ENCODE results near the gene AGO4. TPM values are rescaled to one million over a fixed set of nuclear protein-coding genes. Genes with fewer than 3 reads are reported as not detected.

AGO4 gene
- total and polyA plus RNA-seq, 2 donors (not counting 1 experiment from before 2014, with no cell fraction given) = 7.8 to 22.6 TPM

DNA sequence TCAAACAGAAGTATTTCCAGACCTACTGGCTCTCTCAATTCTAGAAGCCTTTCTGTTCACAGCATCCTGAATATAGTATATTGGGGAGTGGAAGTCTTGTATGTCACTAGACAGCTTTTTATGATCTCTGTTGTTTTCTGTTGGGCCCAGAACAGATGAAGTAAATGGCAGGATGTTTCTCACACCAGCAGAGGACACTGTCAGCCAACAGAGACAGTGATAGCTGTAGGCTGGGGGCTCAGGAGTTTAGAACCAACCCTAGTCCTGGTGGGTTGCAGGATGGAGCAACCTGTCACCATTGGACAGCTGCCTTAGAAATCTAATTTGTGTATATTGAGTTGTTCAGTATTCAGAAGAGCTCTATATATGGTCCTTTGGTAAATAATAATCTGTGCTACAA is 92.1 kb downstream of the AGO4 start:
- H3K4me3 ChIP-seq (ENCODE audit: control extremely low read depth in 1 of 5, extremely low read depth in 1 of 5, insufficient read depth in 1 of 5, low read depth in 2 of 5, low read length in 4 of 5) = no peak overlapping the region
- DNase-seq = no peak

DNA sequence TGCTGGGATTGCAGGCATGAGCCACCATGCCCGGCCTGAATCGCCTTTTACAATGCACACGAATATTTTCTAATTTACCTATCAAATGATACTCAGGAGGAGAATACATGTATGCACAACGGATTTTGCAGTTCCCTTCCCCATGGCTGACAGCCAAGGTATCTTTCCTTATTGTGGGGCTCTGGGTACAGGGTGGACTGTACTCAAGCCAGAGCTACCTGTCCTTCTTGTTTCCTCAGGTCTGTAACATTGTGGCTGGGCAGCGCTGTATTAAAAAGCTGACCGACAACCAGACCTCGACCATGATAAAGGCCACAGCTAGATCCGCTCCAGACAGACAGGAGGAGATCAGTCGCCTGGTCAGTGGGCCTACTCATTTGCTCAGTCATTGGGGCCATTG is 93.4 kb downstream of the AGO4 start:
- Histone ChIP-seq H3K4me1 (ENCODE audit: control insufficient read depth in 2 of 2, insufficient read depth in 2 of 2, low read length in 2 of 2) (no peaks in the 10 kb centered on the region), H3K36me3 (replicated peaks in 1 of 2; ENCODE audit: control extremely low read depth in 1 of 2, control insufficient read depth in 1 of 2, extremely low read depth in 1 of 2, insufficient read depth in 2 of 2, low read length in 1 of 2) (peaks cover 3 to 53% of the 10 kb centered on the region in 2 experiments), H3K4me3 (ENCODE audit: control extremely low read depth in 1 of 5, extremely low read depth in 1 of 5, insufficient read depth in 1 of 5, low read depth in 2 of 5, low read length in 4 of 5) (no peak overlapping the region), H2AFZ (ENCODE audit: insufficient read depth, low read depth, low read length, poor library complexity, severe bottlenecking) (no peak overlapping the region), H3K9ac (ENCODE audit: low read length) (no peak overlapping the region), H3K27me3 (replicated peaks in 1 of 4; ENCODE audit: control extremely low read depth in 1 of 4, control insufficient read depth in 3 of 4, insufficient read depth in 4 of 4, low read length in 3 of 4) (no peaks in the 10 kb centered on the region), H3K79me2 (ENCODE audit: control insufficient read depth, insufficient read depth, low read length) (peaks cover 3% of the 10 kb centered on the region), H3K9me3 (ENCODE audit: control extremely low read depth in 1 of 3, control insufficient read depth in 2 of 3, insufficient read depth in 1 of 3, low read length in 2 of 3) (no peaks in the 10 kb centered on the region), H3K4me2 (replicated peaks; ENCODE audit: low read depth, low read length, poor library complexity, severe bottlenecking) (no peak overlapping the region), H3K27ac (ENCODE audit: low read length in 2 of 2) (no peak overlapping the region), H4K20me1 (ENCODE audit: control insufficient read depth, insufficient read depth, low read length, poor library complexity, severe bottlenecking) (no peaks in the 10 kb centered on the region)
- intact Hi-C loops (cut with micrococcal nuclease) = no loop called here
- Mint-ChIP-seq H3K4me1 (peaks cover 3% of the 10 kb centered on the region), H3K27ac (no peak overlapping the region), H3K9me3 (ENCODE audit: insufficient read depth) (no peaks in the 10 kb centered on the region), H3K27me3 (no peaks in the 10 kb centered on the region), H3K4me3 (no peak overlapping the region)
- DNase-seq = no peak
- WGBS (ENCODE audit: insufficient coverage) = 97% methylated on average over 9 of the region's 9 CpGs
- POLR2A ChIA-PET = no interaction called here
- no peak for TF ChIP-seq EZH2 (IDR thresholded peaks at IDR 0.05; ENCODE audit: borderline replicate concordance, insufficient read depth, low read depth, low read length, poor library complexity, severe bottlenecking)
- TF ChIP-seq, protein P1, sequence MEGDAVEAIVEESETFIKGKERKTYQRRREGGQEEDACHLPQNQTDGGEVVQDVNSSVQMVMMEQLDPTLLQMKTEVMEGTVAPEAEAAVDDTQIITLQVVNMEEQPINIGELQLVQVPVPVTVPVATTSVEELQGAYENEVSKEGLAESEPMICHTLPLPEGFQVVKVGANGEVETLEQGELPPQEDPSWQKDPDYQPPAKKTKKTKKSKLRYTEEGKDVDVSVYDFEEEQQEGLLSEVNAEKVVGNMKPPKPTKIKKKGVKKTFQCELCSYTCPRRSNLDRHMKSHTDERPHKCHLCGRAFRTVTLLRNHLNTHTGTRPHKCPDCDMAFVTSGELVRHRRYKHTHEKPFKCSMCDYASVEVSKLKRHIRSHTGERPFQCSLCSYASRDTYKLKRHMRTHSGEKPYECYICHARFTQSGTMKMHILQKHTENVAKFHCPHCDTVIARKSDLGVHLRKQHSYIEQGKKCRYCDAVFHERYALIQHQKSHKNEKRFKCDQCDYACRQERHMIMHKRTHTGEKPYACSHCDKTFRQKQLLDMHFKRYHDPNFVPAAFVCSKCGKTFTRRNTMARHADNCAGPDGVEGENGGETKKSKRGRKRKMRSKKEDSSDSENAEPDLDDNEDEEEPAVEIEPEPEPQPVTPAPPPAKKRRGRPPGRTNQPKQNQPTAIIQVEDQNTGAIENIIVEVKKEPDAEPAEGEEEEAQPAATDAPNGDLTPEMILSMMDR (IDR thresholded peaks at IDR 0.05) = no peak
- CTCF ChIA-PET = interaction anchor here (1.9 kb wide), 1 partner anchor 18 kb away, joined by 6 read pairs; the partner anchor contains the start of gene AGO1
- ATAC-seq (ENCODE audit: low read depth) = no peak

More for the DNA sequence above, 92.1 kb downstream of the AGO4 start:
- Mint-ChIP-seq H3K27me3 (no peaks in the 10 kb centered on the region), H3K4me1 (peaks cover 11% of the 10 kb centered on the region), H3K9me3 (ENCODE audit: insufficient read depth) (no peaks in the 10 kb centered on the region), H3K4me3 (no peak overlapping the region), H3K27ac (no peak overlapping the region)
- ATAC-seq (ENCODE audit: low read depth) = no peak
- no peak for TF ChIP-seq EZH2 (IDR thresholded peaks at IDR 0.05; ENCODE audit: borderline replicate concordance, insufficient read depth, low read depth, low read length, poor library complexity, severe bottlenecking)
- TF ChIP-seq, protein P1 (IDR thresholded peaks at IDR 0.05) = no peak
- Histone ChIP-seq H3K4me2 (replicated peaks; ENCODE audit: low read depth, low read length, poor library complexity, severe bottlenecking) (no peak overlapping the region), H3K36me3 (replicated peaks in 1 of 2; ENCODE audit: control extremely low read depth in 1 of 2, control insufficient read depth in 1 of 2, extremely low read depth in 1 of 2, insufficient read depth in 2 of 2, low read length in 1 of 2) (peaks cover 1 to 61% of the 10 kb centered on the region in 2 experiments), H3K9ac (ENCODE audit: low read length) (no peak overlapping the region), H3K27ac (ENCODE audit: low read length in 2 of 2) (no peak overlapping the region), H3K9me3 (ENCODE audit: control extremely low read depth in 1 of 3, control insufficient read depth in 2 of 3, insufficient read depth in 1 of 3, low read length in 2 of 3) (no peaks in the 10 kb centered on the region), H2AFZ (ENCODE audit: insufficient read depth, low read depth, low read length, poor library complexity, severe bottlenecking) (no peak overlapping the region), H4K20me1 (ENCODE audit: control insufficient read depth, insufficient read depth, low read length, poor library complexity, severe bottlenecking) (no peaks in the 10 kb centered on the region), H3K79me2 (ENCODE audit: control insufficient read depth, insufficient read depth, low read length) (peaks cover 3% of the 10 kb centered on the region), H3K27me3 (replicated peaks in 1 of 4; ENCODE audit: control extremely low read depth in 1 of 4, control insufficient read depth in 3 of 4, insufficient read depth in 4 of 4, low read length in 3 of 4) (no peaks in the 10 kb centered on the region), H3K4me1 (ENCODE audit: control insufficient read depth in 2 of 2, insufficient read depth in 2 of 2, low read length in 2 of 2) (peaks cover 5 to 8% of the 10 kb centered on the region in 2 donors)
- ChIA-PET POLR2A (no interaction called here), CTCF (no interaction called here)
- intact Hi-C loops (cut with micrococcal nuclease) = no loop called here
